HCT116 (cell line): ENCODE results near the gene CTIF. TPM values are rescaled to one million over a fixed set of nuclear protein-coding genes. Genes with fewer than 3 reads are reported as not detected.

ENCODE experiments used
- ATAC-seq: fragments of 200-7000 bp; cut with Tn5 transposase; 2 replicates; pipeline ENCODE4 v1.9.1; 2020; ENCODE audit warnings: mild to moderate bottlenecking, moderate library complexity
- BruUV-seq: library from RNA; stranded (reverse); fragments of 400-500 nt; replicated peaks from 2 replicates; lab custom pipeline; 2021; lab: Mats Ljungman, UMichigan
- CTCF ChIA-PET: fragments of 300-600 bp; sonication (Branson Sonifier 250); formaldehyde crosslinking; loops from one replicate; lab custom pipeline; 2021; ENCODE audit warnings: antibody characterized with exemption; lab: Charles Lee
- POLR2A ChIA-PET: fragments of 300-600, 350-600 bp; sonication (Branson Sonifier 250); formaldehyde crosslinking; loops from one replicate; lab custom pipeline; 2021; ENCODE audit warnings: antibody characterized with exemption; lab: Charles Lee
- RAD21 ChIA-PET, 2 experiments: fragments of 300-600 bp; sonication (Branson Sonifier 250); formaldehyde crosslinking; loops; one replicate each; lab custom pipeline; 2023; ENCODE audit warnings: low total read pairs in 2 of 2; ENCODE audit not compliant: uncharacterized antibody in 2 of 2, unreplicated experiment in 2 of 2, low non-redundant PET in 1 of 2; lab: Charles Lee
- DNase-seq: peaks from one replicate; pipeline ENCODE4 v3.0.0-alpha.2; 2010; ENCODE audit warnings: low read depth, low spot score
- H2AFZ ChIP-seq: fragments of 200-600 bp; shearing (Covaris generic), sonication (generic); 2 replicates; pipeline ENCODE4 v1.6.1; 2017; ENCODE audit warnings: low read depth, mixed run types, mixed read lengths, antibody characterized with exemption, low read length; ENCODE audit not compliant: poor library complexity, severe bottlenecking
- H3K27ac ChIP-seq: 2 replicates; pipeline ENCODE4 v1.5.1; 2012; ENCODE audit warnings: low read depth, low read length
- H3K27me3 ChIP-seq: fragments of 200-600 bp; sonication (generic); 2 replicates; pipeline ENCODE4 v1.6.1; 2016; ENCODE audit warnings: mixed run types, low read length, mixed read lengths; ENCODE audit not compliant: insufficient read depth
- H3K36me3 ChIP-seq, 2 experiments: fragments of 200-500 bp in 1 of 2; fragments of 200-600 bp in 1 of 2; sonication (Bioruptor generic) in 1 of 2; sonication (generic) in 1 of 2; 2 replicates each; pipeline versions ENCODE4 v1.5.1 to v1.6.1; 2014 to 2016; ENCODE audit warnings: low read length in 2 of 2, inconsistent platforms in 1 of 2, mixed read lengths in 1 of 2, mixed run types in 1 of 2; ENCODE audit not compliant: insufficient read depth in 2 of 2, control insufficient read depth in 1 of 2
- H3K4me1 ChIP-seq, 2 experiments: fragments of 200-600 bp in 1 of 2; sonication (generic) in 1 of 2; 2 replicates each; pipeline versions ENCODE4 v1.5.1 to v1.6.1; 2012 to 2017; ENCODE audit warnings: low read length in 2 of 2, inconsistent platforms in 1 of 2, mild to moderate bottlenecking in 1 of 2, mixed read lengths in 1 of 2, mixed run types in 1 of 2, moderate library complexity in 1 of 2; ENCODE audit not compliant: insufficient read depth in 2 of 2, control insufficient read depth in 1 of 2
- H3K4me2 ChIP-seq: fragments of 200-600 bp; sonication (generic); 2 replicates; pipeline ENCODE4 v1.6.1; 2017; ENCODE audit warnings: mixed run types, low read length, mixed read lengths
- H3K4me3 ChIP-seq, 2 experiments: fragments of 200-600 bp in 1 of 2; sonication (generic) in 1 of 2; replicated peaks in 1 of 2; 2 replicates each; pipeline ENCODE4 v1.5.1; 2011 to 2016; ENCODE audit warnings: low read length in 2 of 2, control low read depth in 1 of 2, low read depth in 1 of 2, mild to moderate bottlenecking in 1 of 2, mixed read lengths in 1 of 2, mixed run types in 1 of 2
- H3K79me2 ChIP-seq: fragments of 200-600 bp; sonication (generic); 2 replicates; pipeline ENCODE4 v1.6.1; 2017; ENCODE audit warnings: mild to moderate bottlenecking, mixed run types, low read length, moderate library complexity, mixed read lengths; ENCODE audit not compliant: insufficient read depth
- H3K9ac ChIP-seq: fragments of 200-600 bp; sonication (generic); 2 replicates; pipeline ENCODE4 v1.6.1; 2016; ENCODE audit warnings: low read length, mixed read lengths
- H3K9me2 ChIP-seq: fragments of 200-600 bp; sonication (generic), shearing (Covaris generic); 2 replicates; pipeline ENCODE4 v1.6.1; 2017; ENCODE audit warnings: mixed run types, mild to moderate bottlenecking, moderate library complexity; ENCODE audit not compliant: insufficient read depth
- H3K9me3 ChIP-seq, 2 experiments: fragments of 200-500 bp in 1 of 2; fragments of 200-600 bp in 1 of 2; sonication (Bioruptor generic) in 1 of 2; sonication (generic) in 1 of 2; 2 replicates each; pipeline ENCODE4 v1.6.1; 2014 to 2017; ENCODE audit warnings: low read length in 2 of 2, mixed read lengths in 2 of 2, inconsistent platforms in 1 of 2, low read depth in 1 of 2, mild to moderate bottlenecking in 1 of 2, mixed run types in 1 of 2, moderate library complexity in 1 of 2; ENCODE audit not compliant: control insufficient read depth in 1 of 2, insufficient read depth in 1 of 2
- H4K20me1 ChIP-seq: fragments of 200-600 bp; sonication (generic), shearing (Covaris generic); 2 replicates; pipeline ENCODE4 v1.6.1; 2017; ENCODE audit warnings: mixed run types, mild to moderate bottlenecking, moderate library complexity; ENCODE audit not compliant: insufficient read depth
- CBX3 ChIP-seq: IDR thresholded peaks from 2 replicates; pipeline ENCODE4 v1.6.1; 2012; ENCODE audit warnings: low read depth
- EZH2 ChIP-seq: fragments of 200-600 bp; sonication (generic); IDR thresholded peaks from 2 replicates; pipeline ENCODE4 v1.6.1; 2017; ENCODE audit warnings: antibody characterized with exemption, mixed run types
- FOSL1 ChIP-seq: IDR thresholded peaks from 2 replicates; pipeline ENCODE4 v1.6.1; 2012; ENCODE audit warnings: low read depth
- JUND ChIP-seq: IDR thresholded peaks from 2 replicates; pipeline ENCODE4 v1.6.1; 2012
- MAX ChIP-seq: IDR thresholded peaks from 2 replicates; pipeline ENCODE4 v1.6.1; 2012
- POLR2A ChIP-seq: IDR thresholded peaks from 2 replicates; pipeline ENCODE4 v1.7.0; 2011; ENCODE audit warnings: borderline replicate concordance; ENCODE audit not compliant: insufficient read depth, insufficient read length; ENCODE audit errors: extremely low read depth
- POLR2AphosphoS5 ChIP-seq: IDR thresholded peaks from 2 replicates; pipeline ENCODE4 v1.6.1; 2011; ENCODE audit warnings: mild to moderate bottlenecking, low read depth, low read length, moderate library complexity
- RAD21 ChIP-seq: IDR thresholded peaks from 2 replicates; pipeline ENCODE4 v1.6.1; 2012; ENCODE audit warnings: low read depth, mild to moderate bottlenecking
- SP1 ChIP-seq: IDR thresholded peaks from 2 replicates; pipeline ENCODE4 v1.6.1; 2012; ENCODE audit warnings: low read depth
- SRF ChIP-seq: IDR thresholded peaks from 2 replicates; pipeline ENCODE4 v1.6.1; 2012; ENCODE audit warnings: low read depth
- TCF7L2 ChIP-seq: IDR thresholded peaks from 2 replicates; pipeline ENCODE4 v1.7.0; 2011; ENCODE audit warnings: borderline replicate concordance, inconsistent platforms; ENCODE audit not compliant: insufficient read depth, insufficient read length; ENCODE audit errors: extremely low read depth
- YY1 ChIP-seq: IDR thresholded peaks from 2 replicates; pipeline ENCODE4 v1.6.1; 2011; ENCODE audit warnings: low read length, low read depth, moderate library complexity, mild to moderate bottlenecking; ENCODE audit not compliant: insufficient replicate concordance; ENCODE audit errors: extremely low read depth
- ZFX ChIP-seq: fragments of 450-650 bp; IDR thresholded peaks from 2 replicates; pipeline ENCODE4 v1.6.1; 2017
- ZNF274 ChIP-seq: fragments of 200-500 bp; sonication (Bioruptor generic); IDR thresholded peaks from 2 replicates; pipeline ENCODE4 v1.6.1; 2014; ENCODE audit warnings: mild to moderate bottlenecking, low read depth, low read length, inconsistent platforms
- intact Hi-C: fragments of 100-400 bp; cut with micrococcal nuclease; formaldehyde crosslinking; loops from 2 replicates; pipeline ENCODE4 v1.10.0; 2022
- total RNA-seq: library from RNA; stranded (reverse); gene quantifications from one replicate; pipeline ENCODE4 v1.2.1, GENCODE V29; 2021; ENCODE audit not compliant: unreplicated experiment
- TF ChIP-seq, protein P1 (sequence below): IDR thresholded peaks from 2 replicates; pipeline ENCODE4 v1.6.1; 2011; ENCODE audit warnings: mild to moderate bottlenecking, low read length, moderate library complexity; ENCODE audit not compliant: insufficient replicate concordance; ENCODE audit errors: extremely low read depth

CTIF gene
- total RNA-seq, 1 experiment from 2014 or later, result 19.7 TPM

DNA sequence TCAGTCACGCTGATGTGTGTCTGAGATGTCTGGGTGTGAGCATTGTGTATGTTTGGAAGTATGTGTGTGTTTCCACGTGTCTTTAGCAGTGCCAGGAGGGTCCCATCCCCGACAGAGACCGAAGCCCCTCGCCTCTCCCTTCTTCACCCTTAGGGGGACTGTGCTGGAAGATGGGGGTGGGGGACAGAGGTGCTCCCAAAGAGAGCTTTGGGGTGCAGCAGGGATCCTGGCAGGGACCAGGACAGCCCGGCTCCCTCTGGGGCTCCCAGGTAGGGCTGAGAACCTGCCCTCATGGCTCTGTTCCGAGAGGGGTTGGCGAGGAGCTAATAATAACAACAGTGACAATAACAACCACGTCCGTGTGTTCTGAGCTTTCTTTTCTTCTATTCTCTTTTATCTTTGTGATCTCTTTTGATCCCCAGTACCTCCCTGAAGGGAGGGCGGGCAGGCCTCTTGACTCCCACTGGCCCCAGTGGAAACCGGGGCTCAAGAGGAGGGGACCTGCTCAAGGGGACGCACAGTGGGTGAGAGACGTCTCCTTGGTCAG is 354.3 kb downstream of the CTIF start (continued):
- TF ChIP-seq, protein P1, sequence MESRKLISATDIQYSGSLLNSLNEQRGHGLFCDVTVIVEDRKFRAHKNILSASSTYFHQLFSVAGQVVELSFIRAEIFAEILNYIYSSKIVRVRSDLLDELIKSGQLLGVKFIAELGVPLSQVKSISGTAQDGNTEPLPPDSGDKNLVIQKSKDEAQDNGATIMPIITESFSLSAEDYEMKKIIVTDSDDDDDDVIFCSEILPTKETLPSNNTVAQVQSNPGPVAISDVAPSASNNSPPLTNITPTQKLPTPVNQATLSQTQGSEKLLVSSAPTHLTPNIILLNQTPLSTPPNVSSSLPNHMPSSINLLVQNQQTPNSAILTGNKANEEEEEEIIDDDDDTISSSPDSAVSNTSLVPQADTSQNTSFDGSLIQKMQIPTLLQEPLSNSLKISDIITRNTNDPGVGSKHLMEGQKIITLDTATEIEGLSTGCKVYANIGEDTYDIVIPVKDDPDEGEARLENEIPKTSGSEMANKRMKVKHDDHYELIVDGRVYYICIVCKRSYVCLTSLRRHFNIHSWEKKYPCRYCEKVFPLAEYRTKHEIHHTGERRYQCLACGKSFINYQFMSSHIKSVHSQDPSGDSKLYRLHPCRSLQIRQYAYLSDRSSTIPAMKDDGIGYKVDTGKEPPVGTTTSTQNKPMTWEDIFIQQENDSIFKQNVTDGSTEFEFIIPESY, result no peak
- TF ChIP-seq TCF7L2, result no peak
- TF ChIP-seq CBX3, result no peak
- no peak for TF ChIP-seq MAX
- no peak for TF ChIP-seq JUND
- TF ChIP-seq ZFX, result no peak

DNA sequence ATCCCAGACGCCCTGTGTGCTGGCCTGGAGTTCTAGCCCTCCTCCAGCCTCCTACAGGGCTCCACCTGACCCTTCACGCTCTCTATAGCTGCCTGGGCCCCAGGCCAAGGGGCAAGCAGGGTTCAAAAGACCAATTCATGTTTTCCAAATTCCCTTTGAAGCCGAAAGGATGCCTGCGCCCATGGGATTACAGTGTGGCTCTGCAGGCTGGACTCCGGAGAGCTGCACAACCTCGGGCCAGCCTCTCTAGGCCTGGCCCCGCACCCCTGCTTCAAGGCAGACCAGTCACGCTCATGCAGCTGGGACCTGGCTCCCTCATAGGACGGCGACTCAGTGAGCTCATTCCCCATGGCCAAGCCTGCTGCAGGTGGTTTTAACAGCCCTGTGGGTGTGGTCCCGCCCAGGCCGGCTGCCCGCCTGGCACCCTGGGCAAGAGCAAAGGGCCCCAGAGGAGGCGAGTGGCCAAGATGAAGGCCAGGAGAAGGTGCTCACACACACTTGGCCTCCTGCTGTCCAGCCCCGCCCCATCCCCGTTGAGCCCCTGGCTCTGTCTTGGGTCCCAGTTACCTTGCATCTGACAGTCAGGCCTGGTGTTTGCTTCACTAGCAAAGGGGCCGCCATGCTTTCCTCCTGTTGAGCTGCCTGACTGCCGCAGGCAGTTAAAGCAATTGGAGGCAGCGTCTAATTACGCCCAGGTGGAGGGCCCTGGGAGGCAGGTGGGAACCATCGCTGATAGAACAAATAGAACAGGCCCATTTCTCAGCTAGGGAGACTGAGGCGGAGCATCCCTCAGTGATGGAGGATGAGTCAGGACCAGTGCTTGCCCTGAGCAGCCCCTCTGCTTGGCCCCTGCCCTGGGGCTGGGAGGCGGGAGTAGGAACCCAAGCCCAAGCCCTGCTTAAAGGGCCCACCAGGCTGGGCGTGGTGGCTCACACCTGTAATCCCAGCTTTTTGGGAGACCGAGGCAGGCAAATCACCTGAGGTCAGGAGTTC is 355.1 kb downstream of the CTIF start:
- BruUV-seq, result no TSS peak
- Histone ChIP-seq H3K27ac (no peak overlapping the region), H3K4me1 (peaks cover 10 to 18% of the 10 kb centered on the region in 2 experiments; a peak in 3 of 4 replicates), H3K4me2 (no peak overlapping the region), H3K4me3 (no peak overlapping the region), H3K9ac (no peak overlapping the region), H3K36me3 (no peaks in the 10 kb centered on the region), H4K20me1 (no peaks in the 10 kb centered on the region), H2AFZ (no peak overlapping the region), H3K9me3 (no peaks in the 10 kb centered on the region), H3K27me3 (peaks cover 4% of the 10 kb centered on the region; the same call in 1 of the 2 replicates), H3K9me2 (no peaks in the 10 kb centered on the region), H3K79me2 (no peaks in the 10 kb centered on the region)
- intact Hi-C loops, result no loop called here
- no peak for DNase-seq
- peak; percentile 42; the same call in 1 of the 2 replicates for ATAC-seq
- ChIA-PET CTCF (no interaction called here), POLR2A (no interaction called here), RAD21 (no interaction called here)
- no peak for TF ChIP-seq POLR2A
- no peak for TF ChIP-seq ZNF274
- no peak for TF ChIP-seq CBX3
- no peak for TF ChIP-seq YY1
- TF ChIP-seq RAD21, result no peak
- TF ChIP-seq MAX, result no peak
- no peak for TF ChIP-seq EZH2
- TF ChIP-seq SP1, result no peak
- no peak for TF ChIP-seq SRF
- TF ChIP-seq FOSL1, result no peak
- TF ChIP-seq POLR2AphosphoS5, result no peak
